ENCODE measurements around the gene MAP1LC3B2. TPM values are rescaled to one million over a fixed set of nuclear protein-coding genes. Genes with fewer than 3 reads are reported as not detected.

MAP1LC3B2 gene
- total RNA-seq, 6 experiments from 2014 or later: 0.59 to 1.0 (median 0.70) TPM; not detected in 3

- Histone ChIP-seq H3K36me3 (no peaks in the 10 kb centered on the region), H3K27me3 (no peaks in the 10 kb centered on the region), H3K4me1 (peaks cover 0 to 9% (median 0%) of the 10 kb centered on the region in 4 donors), H3K9me3 (no peaks in the 10 kb centered on the region), H3K4me3 (no peak overlapping the region), H3K27ac (no peak overlapping the region)
- DNase-seq: no peak
- intact Hi-C loops (cut with DNase I): no loop called here
- ATAC-seq: no peak
- 85% methylated on average over 3 of the region's 6 CpGs for WGBS (ENCODE audit: insufficient coverage, low coverage, low lambda C conversion rate, missing lambda C conversion rate)
- TF ChIP-seq POLR2A (IDR thresholded peaks at IDR 0.05): no peak
- no peak for TF ChIP-seq CTCF (IDR thresholded peaks at IDR 0.05)
Observed at GRCh38 chr12:116612436-116612835, 53.3 kb downstream of the MAP1LC3B2 start.

GRCh38 chr12:116613256-116613655 is 54.1 kb downstream of the MAP1LC3B2 start:
- no peaks in the 10 kb centered on the region for H3K27me3 ChIP-seq
- no peaks in the 10 kb centered on the region for H3K36me3 ChIP-seq
- no peaks in the 10 kb centered on the region for H3K9me3 ChIP-seq
- intact Hi-C loops (cut with DNase I): no loop called here
- 71% methylated on average over 5 of the region's 8 CpGs for WGBS (ENCODE audit: insufficient coverage, low coverage, low lambda C conversion rate, missing lambda C conversion rate)
- H3K27ac ChIP-seq: no peak overlapping the region
- ATAC-seq (no peak), DNase-seq (no peak)
- no peak overlapping the region for H3K4me3 ChIP-seq
- TF ChIP-seq POLR2A (IDR thresholded peaks at IDR 0.05): no peak
- TF ChIP-seq CTCF (IDR thresholded peaks at IDR 0.05): no peak
- H3K4me1 ChIP-seq: peaks cover 0 to 9% (median 0%) of the 10 kb centered on the region in 4 donors

- WGBS (ENCODE audit: insufficient coverage, low coverage, low lambda C conversion rate, missing lambda C conversion rate): 73% methylated on average over 7 of the region's 11 CpGs
- intact Hi-C loops (cut with DNase I): no loop called here
- ATAC-seq (no peak), DNase-seq (no peak)
- H3K27me3 ChIP-seq: no peaks in the 10 kb centered on the region
- TF ChIP-seq CTCF (IDR thresholded peaks at IDR 0.05) (no peak), POLR2A (IDR thresholded peaks at IDR 0.05) (no peak)
- H3K36me3 ChIP-seq: no peaks in the 10 kb centered on the region
- no peaks in the 10 kb centered on the region for H3K9me3 ChIP-seq
- H3K4me3 ChIP-seq: no peak overlapping the region
- no peak overlapping the region for H3K27ac ChIP-seq
- peaks cover 0 to 9% (median 0%) of the 10 kb centered on the region in 4 donors for H3K4me1 ChIP-seq
Observed at GRCh38 chr12:116614194-116614915, 55.2 kb downstream of the MAP1LC3B2 start.

- intact Hi-C loops (cut with DNase I): no loop called here
- no peaks in the 10 kb centered on the region for H3K27me3 ChIP-seq
- TF ChIP-seq POLR2A (IDR thresholded peaks at IDR 0.05) (no peak), CTCF (IDR thresholded peaks at IDR 0.05) (no peak)
- no peaks in the 10 kb centered on the region for H3K9me3 ChIP-seq
- 28% methylated on average over 9 of the region's 13 CpGs for WGBS (ENCODE audit: insufficient coverage, low coverage, low lambda C conversion rate, missing lambda C conversion rate)
- ATAC-seq (peak in 2 of 4 donors; percentile 26 to 30), DNase-seq (no peak)
- H3K4me1 ChIP-seq: peaks cover 0 to 9% (median 0%) of the 10 kb centered on the region in 4 donors
- no peak overlapping the region for H3K4me3 ChIP-seq
- H3K36me3 ChIP-seq: no peaks in the 10 kb centered on the region
- H3K27ac ChIP-seq: no peak overlapping the region
Observed at GRCh38 chr12:116615141-116615861, 56.1 kb downstream of the MAP1LC3B2 start.
